SK-N-SH (cell line): ENCODE measurements around the gene CCNF. TPM values are rescaled to one million over a fixed set of nuclear protein-coding genes. Genes with fewer than 3 reads are reported as not detected.

Experiments used
- CTCF ChIA-PET: fragments of 300-600, 350-600 bp; formaldehyde crosslinking; extraction: SDS; loops from one replicate; lab custom pipeline; 2021; lab: Yijun Ruan, JAX
- POLR2A ChIA-PET: fragments of 350-600 bp; sonication (Branson Sonifier 250); formaldehyde crosslinking; extraction: SDS; loops from one replicate; lab custom pipeline; 2020; ENCODE audit warnings: antibody characterized with exemption, inconsistent platforms; lab: Yijun Ruan, JAX
- DNase-seq: peaks from one replicate; pipeline ENCODE4 v3.0.0; 2012
- H2AFZ ChIP-seq: fragments of 200-600 bp; sonication (generic); 2 replicates; pipeline ENCODE4 v1.8.1; 2016; ENCODE audit warnings: antibody characterized with exemption, mild to moderate bottlenecking, low read depth
- H3F3A ChIP-seq: fragments of 200-600 bp; sonication (generic); replicated peaks from 2 replicates; pipeline ENCODE3; 2016; ENCODE audit warnings: antibody characterized with exemption, mild to moderate bottlenecking; ENCODE audit not compliant: insufficient read depth
- H3K27ac ChIP-seq, 2 experiments: fragments of 200-500 bp in 1 of 2; fragments of 200-600 bp in 1 of 2; sonication (Bioruptor generic) in 1 of 2; sonication (generic), shearing (Covaris generic) in 1 of 2; 2 replicates each; pipeline versions ENCODE4 v1.5.1 to v1.6.1; 2014 to 2016; ENCODE audit warnings: low read depth in 2 of 2, inconsistent platforms in 1 of 2, low read length in 1 of 2, mild to moderate bottlenecking in 1 of 2, mixed read lengths in 1 of 2
- H3K27me3 ChIP-seq: fragments of 200-600 bp; sonication (generic), shearing (Covaris generic); 2 replicates; pipeline ENCODE4 v1.6.1; 2016; ENCODE audit warnings: mixed run types; ENCODE audit not compliant: insufficient read depth
- H3K36me3 ChIP-seq, 2 experiments: fragments of 200-500 bp in 1 of 2; fragments of 200-600 bp in 1 of 2; sonication (Bioruptor generic) in 1 of 2; sonication (generic) in 1 of 2; replicated peaks in 1 of 2; 2 replicates each; pipeline versions ENCODE3 to v1.5.1; 2014 to 2016; ENCODE audit warnings: low read length in 1 of 2, mild to moderate bottlenecking in 1 of 2; ENCODE audit not compliant: insufficient read depth in 2 of 2, control insufficient read depth in 1 of 2
- H3K4me1 ChIP-seq, 2 experiments: fragments of 200-500 bp in 1 of 2; fragments of 200-600 bp in 1 of 2; sonication (Bioruptor generic) in 1 of 2; sonication (generic), shearing (Covaris generic) in 1 of 2; 2 replicates each; pipeline versions ENCODE4 v1.5.1 to v1.6.1; 2014 to 2016; ENCODE audit warnings: low read depth in 1 of 2, low read length in 1 of 2, mixed run types in 1 of 2; ENCODE audit not compliant: insufficient read depth in 2 of 2, control insufficient read depth in 1 of 2
- H3K4me2 ChIP-seq: fragments of 200-600 bp; sonication (generic), shearing (Covaris generic); 2 replicates; pipeline ENCODE4 v1.6.1; 2017; ENCODE audit warnings: mixed run types
- H3K4me3 ChIP-seq, 2 experiments: fragments of 200-500 bp in 1 of 2; fragments of 200-600 bp in 1 of 2; sonication (Bioruptor generic) in 1 of 2; sonication (generic), shearing (Covaris generic) in 1 of 2; 2 replicates each; pipeline versions ENCODE4 v1.5.1 to v1.8.1; 2014 to 2016; ENCODE audit warnings: low read depth in 2 of 2, inconsistent platforms in 1 of 2, low read length in 1 of 2, mild to moderate bottlenecking in 1 of 2, mixed read lengths in 1 of 2, moderate library complexity in 1 of 2
- H3K79me2 ChIP-seq: fragments of 200-600 bp; sonication (generic); 2 replicates; pipeline ENCODE4 v1.8.1; 2017; ENCODE audit warnings: mild to moderate bottlenecking; ENCODE audit not compliant: insufficient read depth
- H3K9ac ChIP-seq: fragments of 200-600 bp; sonication (generic); 2 replicates; pipeline ENCODE4 v1.6.1; 2017; ENCODE audit warnings: mixed run types
- H3K9me2 ChIP-seq: fragments of 200-600 bp; sonication (generic); 2 replicates; pipeline ENCODE4 v1.6.1; 2017; ENCODE audit warnings: mixed run types
- H3K9me3 ChIP-seq: fragments of 200-600 bp; sonication (generic); 2 replicates; pipeline ENCODE4 v1.6.1; 2017; ENCODE audit warnings: mixed run types, mild to moderate bottlenecking, moderate library complexity
- H4K20me1 ChIP-seq: fragments of 200-600 bp; sonication (generic); 2 replicates; pipeline ENCODE4 v1.6.1; 2017; ENCODE audit warnings: mild to moderate bottlenecking, mixed run types; ENCODE audit not compliant: insufficient read depth
- CHD2 ChIP-seq: fragments of 150-350 bp; IDR thresholded peaks from 2 replicates; pipeline ENCODE4 v1.6.1; 2018; ENCODE audit warnings: low read length; ENCODE audit not compliant: partially characterized antibody
- GATA2 ChIP-seq: sonication (generic); formaldehyde crosslinking; IDR thresholded peaks from 2 replicates; pipeline ENCODE4 v1.5.0; 2020; ENCODE audit warnings: mild to moderate bottlenecking, missing genetic modification reagents
- POLR2AphosphoS5 ChIP-seq: IDR thresholded peaks from 2 replicates; pipeline ENCODE4 v1.6.1; 2012; ENCODE audit warnings: low read depth, low read length
- RAD21 ChIP-seq: IDR thresholded peaks from 2 replicates; pipeline ENCODE4 v1.6.1; 2012; ENCODE audit warnings: mild to moderate bottlenecking, low read length
- SMC3 ChIP-seq: IDR thresholded peaks from 2 replicates; pipeline ENCODE4 v1.6.1; 2012; ENCODE audit warnings: low read depth, low read length, improper control_type of control experiment
- TAF1 ChIP-seq: IDR thresholded peaks from 2 replicates; pipeline ENCODE4 v1.6.1; 2012; ENCODE audit warnings: low read depth, mild to moderate bottlenecking, low read length, moderate library complexity, borderline replicate concordance
- WGBS: methylation state at CpG from one replicate; pipeline ENCODE4 v1.1.6; 2017; ENCODE audit warnings: low lambda C conversion rate; 5-methylcytosine and 5-hydroxymethylcytosine counted together
- polyA plus RNA-seq, 3 experiments: library from polyadenylated mRNA; depleted of rRNA; stranded (reverse); fragments of >200 nt; gene quantifications; 2 replicates each; pipeline ENCODE4 v1.2.3, GENCODE V29; 2012
- TF ChIP-seq, protein P1 (sequence below): fragments of 150-350 bp; IDR thresholded peaks from 2 replicates; pipeline ENCODE4 v1.6.1; 2017; ENCODE audit warnings: antibody characterized with exemption, low read length, low read depth, borderline replicate concordance
- TF ChIP-seq, protein P2 (sequence below): fragments of 200-600 bp; sonication (generic); IDR thresholded peaks from 2 replicates; pipeline ENCODE4 v1.6.1; 2017; ENCODE audit warnings: antibody characterized with exemption, mild to moderate bottlenecking, moderate library complexity

CCNF gene
- polyA plus RNA-seq, 1 of the 3 experiments (the other 2 are of a cell fraction), result 4.6 TPM

DNA sequence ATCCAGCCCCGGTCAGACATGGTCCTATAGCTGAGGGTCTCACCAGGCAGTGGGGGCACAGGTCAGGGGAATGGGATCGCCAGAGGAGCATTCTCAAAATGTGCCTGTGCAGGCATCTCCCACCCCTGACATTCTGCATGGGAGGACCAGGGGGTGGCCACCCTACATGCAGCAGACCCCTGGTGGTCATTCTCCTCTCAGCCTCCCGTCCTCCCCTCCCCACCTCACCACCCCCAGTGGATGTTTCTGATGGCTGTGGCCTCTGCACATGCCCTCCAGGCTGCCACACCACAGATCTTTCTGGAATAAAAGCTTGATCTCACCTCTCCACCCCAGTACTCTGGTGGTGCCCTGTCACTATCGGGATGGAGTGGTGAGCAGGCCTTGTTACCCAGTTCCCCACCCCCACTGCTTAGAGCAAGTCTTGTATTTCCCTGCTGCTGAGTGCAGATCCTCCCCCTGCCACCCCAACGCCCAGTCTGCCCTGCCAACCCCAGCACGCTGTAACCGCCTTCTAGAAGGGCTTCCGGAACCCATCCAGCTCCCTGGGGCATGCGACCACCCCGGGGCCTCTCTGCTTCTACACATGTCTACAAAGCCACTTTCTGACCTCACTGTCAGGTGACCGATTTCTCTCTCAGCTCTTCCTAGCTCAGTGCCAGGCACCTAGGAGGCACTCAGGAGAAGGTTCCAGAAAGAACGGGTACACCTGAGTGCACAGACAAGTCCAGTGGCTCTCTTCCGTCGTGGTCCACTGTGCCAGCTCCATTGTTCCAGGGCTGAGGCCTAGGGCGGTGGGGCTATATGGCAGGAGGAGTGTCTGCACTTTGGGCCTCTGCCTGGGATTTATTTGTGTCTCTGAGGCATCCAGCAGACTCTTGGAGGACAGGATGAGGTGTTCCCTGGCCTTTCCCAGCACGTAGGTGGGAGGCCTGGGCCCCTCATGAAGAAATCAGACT, 55.0 kb downstream of the CCNF start:
- H3K4me1 ChIP-seq, result peaks cover 3 to 51% of the 10 kb centered on the region in 2 experiments; a peak in 3 of 4 replicates
- no peaks in the 10 kb centered on the region for H3K36me3 ChIP-seq
- H2AFZ ChIP-seq, result no peak overlapping the region
- no peaks in the 10 kb centered on the region for H3F3A ChIP-seq
- H4K20me1 ChIP-seq, result no peaks in the 10 kb centered on the region
- TF ChIP-seq CHD2 (no peak), SMC3 (no peak), POLR2AphosphoS5 (no peak), TAF1 (no peak), RAD21 (no peak), GATA2 (CRISPR knock-in tag) (no peak)
- TF ChIP-seq, protein P1, sequence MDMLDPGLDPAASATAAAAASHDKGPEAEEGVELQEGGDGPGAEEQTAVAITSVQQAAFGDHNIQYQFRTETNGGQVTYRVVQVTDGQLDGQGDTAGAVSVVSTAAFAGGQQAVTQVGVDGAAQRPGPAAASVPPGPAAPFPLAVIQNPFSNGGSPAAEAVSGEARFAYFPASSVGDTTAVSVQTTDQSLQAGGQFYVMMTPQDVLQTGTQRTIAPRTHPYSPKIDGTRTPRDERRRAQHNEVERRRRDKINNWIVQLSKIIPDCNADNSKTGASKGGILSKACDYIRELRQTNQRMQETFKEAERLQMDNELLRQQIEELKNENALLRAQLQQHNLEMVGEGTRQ, result no peak
- H3K9me3 ChIP-seq, result no peaks in the 10 kb centered on the region
- ChIA-PET POLR2A (interaction anchor here (1.1 to 3.5 kb wide), 4 partner anchors 10 to 56 kb away, joined by 3 to 44 read pairs (median 6); partner anchors contain the start of genes NTN3, TBC1D24 and TEDC2), CTCF (interaction anchor here (0.6 to 12.7 kb wide), 11 partner anchors 10 to 461 kb away, joined by 3 to 95 read pairs (median 4); partner anchors contain the start of genes CCNF, NTN3 and TBC1D24)
- no peaks in the 10 kb centered on the region for H3K9me2 ChIP-seq
- WGBS, result 91% methylated on average over 12 of the region's 16 CpGs
- H3K27ac ChIP-seq, result peak overlapping the region in 1 of 2 experiments; percentile 86; a peak in 2 of 4 replicates
- H3K4me2 ChIP-seq, result no peak overlapping the region
- no peaks in the 10 kb centered on the region for H3K27me3 ChIP-seq
- no peak overlapping the region; a peak in 1 of 4 replicates for H3K4me3 ChIP-seq
- DNase-seq, result peak; percentile 62
- H3K79me2 ChIP-seq, result no peaks in the 10 kb centered on the region
- no peak overlapping the region for H3K9ac ChIP-seq

DNA sequence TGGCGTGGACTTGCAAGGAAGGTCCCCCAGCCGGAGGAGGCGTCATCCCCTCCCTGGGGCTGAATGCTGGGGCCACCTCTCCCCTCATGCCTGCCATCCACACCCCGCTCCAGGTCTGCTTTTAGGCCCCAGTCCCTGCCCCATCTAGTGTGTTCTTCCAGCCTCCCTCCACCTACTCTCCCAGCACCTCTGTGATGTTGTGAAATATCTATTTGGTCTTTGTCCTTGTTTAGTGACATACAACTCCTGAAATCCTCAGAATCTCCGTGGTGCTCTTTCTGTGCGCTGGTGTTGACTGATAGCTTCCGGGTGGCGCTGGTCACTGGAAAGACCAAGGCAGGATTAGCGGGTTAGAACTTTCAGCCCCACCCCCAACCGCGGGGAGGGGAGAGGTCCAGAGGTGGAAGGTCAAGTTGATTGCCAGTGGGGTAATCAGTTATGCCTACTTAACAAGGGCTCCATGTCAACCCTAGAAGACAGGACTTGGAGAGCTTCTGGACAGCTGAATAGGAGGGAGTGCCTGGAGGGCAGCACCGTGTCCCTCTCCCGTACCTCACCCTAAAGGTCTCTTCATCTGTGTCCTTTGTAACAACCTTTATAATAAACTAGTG, 55.8 kb downstream of the CCNF start:
- Histone ChIP-seq H3K27ac (peak overlapping the region in 1 of 2 experiments; percentile 86; a peak in 1 of 4 replicates), H3K79me2 (no peaks in the 10 kb centered on the region), H3K9ac (no peak overlapping the region), H3K36me3 (no peaks in the 10 kb centered on the region), H4K20me1 (no peaks in the 10 kb centered on the region), H3K4me2 (no peak overlapping the region), H3K4me1 (peaks cover 3 to 51% of the 10 kb centered on the region in 2 experiments; a peak in 3 of 4 replicates), H3K9me2 (no peaks in the 10 kb centered on the region), H3K9me3 (no peaks in the 10 kb centered on the region), H3K27me3 (no peaks in the 10 kb centered on the region), H2AFZ (no peak overlapping the region), H3K4me3 (no peak overlapping the region), H3F3A (no peaks in the 10 kb centered on the region)
- TF ChIP-seq, protein P1, result no peak
- TF ChIP-seq, protein P2, sequence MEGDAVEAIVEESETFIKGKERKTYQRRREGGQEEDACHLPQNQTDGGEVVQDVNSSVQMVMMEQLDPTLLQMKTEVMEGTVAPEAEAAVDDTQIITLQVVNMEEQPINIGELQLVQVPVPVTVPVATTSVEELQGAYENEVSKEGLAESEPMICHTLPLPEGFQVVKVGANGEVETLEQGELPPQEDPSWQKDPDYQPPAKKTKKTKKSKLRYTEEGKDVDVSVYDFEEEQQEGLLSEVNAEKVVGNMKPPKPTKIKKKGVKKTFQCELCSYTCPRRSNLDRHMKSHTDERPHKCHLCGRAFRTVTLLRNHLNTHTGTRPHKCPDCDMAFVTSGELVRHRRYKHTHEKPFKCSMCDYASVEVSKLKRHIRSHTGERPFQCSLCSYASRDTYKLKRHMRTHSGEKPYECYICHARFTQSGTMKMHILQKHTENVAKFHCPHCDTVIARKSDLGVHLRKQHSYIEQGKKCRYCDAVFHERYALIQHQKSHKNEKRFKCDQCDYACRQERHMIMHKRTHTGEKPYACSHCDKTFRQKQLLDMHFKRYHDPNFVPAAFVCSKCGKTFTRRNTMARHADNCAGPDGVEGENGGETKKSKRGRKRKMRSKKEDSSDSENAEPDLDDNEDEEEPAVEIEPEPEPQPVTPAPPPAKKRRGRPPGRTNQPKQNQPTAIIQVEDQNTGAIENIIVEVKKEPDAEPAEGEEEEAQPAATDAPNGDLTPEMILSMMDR, result no peak
- no peak for DNase-seq
- CTCF ChIA-PET, result interaction anchor here (1.0 to 12.7 kb wide), 7 partner anchors 10 to 62 kb away, joined by 3 to 95 read pairs (median 11); partner anchors contain the start of genes CCNF and TBC1D24
- 90% methylated on average over 12 of the region's 13 CpGs for WGBS
- POLR2A ChIA-PET, result interaction anchor here (1.4 kb wide), 1 partner anchor 16 kb away, joined by 4 read pairs; no protein-coding TSS in a partner anchor
